Left colon (tissue), 2 donors: ENCODE results near the gene EIF4ENIF1. TPM values are rescaled to one million over a fixed set of nuclear protein-coding genes. Genes with fewer than 3 reads are reported as not detected.

Experiments used
- ATAC-seq: fragments of 200-7000 bp; cut with Tn5 transposase; one replicate; pipeline ENCODE4 v1.9.1; 2020; ENCODE audit warnings: mild to moderate bottlenecking, moderate library complexity
- DNase-seq, 2 donors: peaks; one replicate each; pipeline ENCODE4 v3.0.0-alpha.2; 2020
- intact Hi-C, 2 donors: fragments of 100-400 bp; cut with DNase I in 1 of 2; cut with micrococcal nuclease in 1 of 2; formaldehyde crosslinking; loops; one replicate each; pipeline versions ENCODE4 v1.11.2 to v1.14.0; 2022; cut with DNase I, micrococcal nuclease
- total RNA-seq, 2 donors: library from RNA; stranded (reverse); fragmentation: NEBNext Ultra II Directional; extraction: Animal tissue kit (Norgen Biotek cat#: 25700); gene quantifications; one replicate each; pipeline ENCODE4 v1.2.1, GENCODE V29; 2021
- donor health status: DM: no; HTN: no; CAD: no.
- donor health status: DM: yes; HTN: yes; CAD: no.

EIF4ENIF1 gene
- total RNA-seq, 2 donors from 2014 or later = 27.1 to 27.3 TPM

DNA sequence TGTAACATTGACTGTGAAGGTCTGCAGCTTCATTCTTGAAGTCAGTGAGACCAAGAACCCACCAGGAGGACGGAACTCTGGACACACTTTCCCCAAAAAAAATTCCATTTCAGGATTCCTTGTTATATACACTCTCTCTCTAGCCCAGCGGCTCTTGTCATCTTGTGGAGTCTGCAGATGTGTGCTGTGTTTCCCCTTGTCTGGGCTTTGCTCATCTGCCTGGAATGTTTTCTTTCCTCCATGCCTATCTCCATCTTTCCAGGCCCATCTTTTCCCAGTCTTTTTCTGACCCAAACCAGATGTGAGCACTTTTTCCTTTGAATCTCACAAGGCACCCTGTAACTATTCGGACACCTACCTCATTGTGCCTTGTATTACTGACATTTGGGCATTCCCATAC is 95.3 kb downstream of the EIF4ENIF1 start:
- DNase-seq (no peak), ATAC-seq (no peak)
- intact Hi-C loops = loop anchor here in 1 of 2 donors (5.0 kb wide), 1 partner anchor 42 kb away; no protein-coding TSS in a partner anchor

DNA sequence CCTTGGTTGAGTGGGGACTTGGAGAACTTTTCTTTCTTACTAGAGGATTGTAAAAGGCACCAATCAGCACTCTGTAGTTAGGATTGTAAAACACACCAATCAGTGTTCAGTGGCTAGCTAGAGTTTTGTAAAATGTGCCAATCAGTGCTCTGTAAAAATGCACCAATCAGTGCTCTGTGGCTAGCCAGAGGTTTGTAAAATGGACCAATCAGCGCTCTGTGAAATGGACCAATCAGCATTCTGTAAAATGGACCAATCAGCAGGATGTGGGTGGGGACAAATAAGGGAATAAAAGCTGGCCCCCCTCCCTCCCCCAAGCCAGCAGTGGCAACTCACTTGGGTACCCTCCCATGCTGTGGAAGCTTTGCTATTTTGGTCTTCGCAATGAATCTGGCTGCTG is 95.7 kb downstream of the EIF4ENIF1 start:
- ATAC-seq = no peak
- intact Hi-C loops = loop anchor here in 1 of 2 donors (5.0 kb wide), 1 partner anchor 42 kb away; no protein-coding TSS in a partner anchor

More for the DNA sequence above, 95.7 kb downstream of the EIF4ENIF1 start:
- no peak for DNase-seq

Other genes with a start within 250 kb of the EIF4ENIF1 start
- 10 to 100 TPM in 1 of 2 donors, 1 to 10 TPM in 1; 8.1 to 21.9 TPM for gene PIK3IP1, start 197.4 kb downstream of the EIF4ENIF1 start, total RNA-seq
- 10 to 100 TPM; 11.0 to 15.0 TPM for gene PATZ1, start 143.5 kb downstream of the EIF4ENIF1 start, total RNA-seq
- gene DRG1, start 90.2 kb downstream of the EIF4ENIF1 start, total RNA-seq = 10 to 100 TPM; 29.9 to 34.5 TPM
- gene SFI1, start 6.7 kb upstream of the EIF4ENIF1 start, total RNA-seq = 10 to 100 TPM; 39.9 to 40.3 TPM
- gene PISD, start 172.4 kb upstream of the EIF4ENIF1 start, total RNA-seq = 10 to 100 TPM; 32.9 to 35.5 TPM